Adrenal gland (tissue), 12 donors: Measurements from ENCODE around the gene FARP2. TPM values are rescaled to one million over a fixed set of nuclear protein-coding genes. Genes with fewer than 3 reads are reported as not detected.

Experiments used
- DNase-seq, 7 donors: peaks; one replicate each; pipeline ENCODE4 v3.0.0-alpha.2; 2019 to 2020
- H3K27ac ChIP-seq, 5 donors: fragments of 200-600 bp; sonication (generic) in 4 of 5; 1 replicate in 3 of 5; 2 replicates in 2 of 5; pipeline versions ENCODE4 v1.5.1 to v1.8.0; 2016 to 2020; ENCODE audit warnings: mild to moderate bottlenecking in 1 of 5
- H3K27me3 ChIP-seq: fragments of 200-600 bp; 2 replicates; pipeline ENCODE4 v1.8.0; 2021
- H3K36me3 ChIP-seq, 2 donors: fragments of 200-600 bp; replicated peaks in 1 of 2; 1 replicate in 1 of 2; 2 replicates in 1 of 2; pipeline versions ENCODE4 v1.5.1 to v1.8.0; 2018 to 2022
- H3K4me1 ChIP-seq, 2 donors: fragments of 200-600 bp; replicated peaks in 1 of 2; 1 replicate in 1 of 2; 2 replicates in 1 of 2; pipeline versions ENCODE4 v1.5.1 to v1.8.0; 2018 to 2021
- H3K4me3 ChIP-seq, 4 donors: fragments of 200-600 bp; sonication (generic) in 3 of 4; one replicate each; pipeline ENCODE4 v1.5.1; 2016 to 2018
- H3K9me3 ChIP-seq, 3 donors: fragments of 200-600 bp; sonication (generic) in 1 of 3; replicated peaks in 1 of 3; 1 replicate in 2 of 3; 2 replicates in 1 of 3; pipeline versions ENCODE4 v1.5.1 to v1.8.0; 2016 to 2021
- WGBS, 4 donors: extraction: QIAGEN DNeasy Blood & Tissue Kit in 2 of 4; methylation state at CpG; one replicate each; pipeline versions ENCODE4 v1.1.5 to v1.1.7; 2013 to 2017; 5-methylcytosine and 5-hydroxymethylcytosine counted together
- intact Hi-C, 2 donors: fragments of 100-400 bp; cut with DNase I; formaldehyde crosslinking; loops; one replicate each; pipeline versions ENCODE4 v1.14.1 to v1.15.0; 2022 to 2023
- microRNA-seq, 3 donors: library from miRNA; unstranded; fragments of <30 nt; microRNA quantifications; one replicate each; pipeline ENCODE4, GENCODE V29; 2017 to 2020
- polyA plus RNA-seq, 3 donors: library from polyadenylated mRNA; stranded (reverse); fragments of 200-250 nt in 2 of 3; fragments of 350-450 nt in 1 of 3; fragmentation: Illumina TruSeq in 1 of 3; extraction: RNeasy Lipid Tissue Mini Kit (QIAGEN cat#74804) in 1 of 3; gene quantifications; one replicate each; pipeline ENCODE4 v1.2.3, GENCODE V29; 2013 to 2014
- small RNA-seq, 2 donors: library from RNA; depleted of rRNA; stranded (forward); fragments of <200 nt; gene quantifications; one replicate each; pipeline ENCODE3, GENCODE V24; 2016
- total RNA-seq, 9 donors: library from RNA; depleted of rRNA in 4 of 9; stranded (reverse); fragments of >200 nt in 4 of 9; fragments of 120-200 nt in 1 of 9; fragmentation: NEBNext Ultra II Directional in 1 of 9; extraction: Animal tissue kit (Norgen Biotek cat#: 25700) in 1 of 9; gene quantifications; one replicate each; pipeline versions ENCODE4 v1.1.0 to v1.2.4, GENCODE V29; 2013 to 2023
- TF ChIP-seq, protein P1 (sequence below), 6 experiments: fragments of 450-650 bp in 4 of 6; fragments of 200-600 bp in 2 of 6; sonication (generic) in 1 of 6; IDR thresholded peaks; 1 replicate in 5 of 6; 2 replicates in 1 of 6; pipeline versions ENCODE4 v1.5.1 to v1.8.0; 2016 to 2021; ENCODE audit warnings: antibody characterized with exemption in 6 of 6, mild to moderate bottlenecking in 2 of 6, moderate library complexity in 1 of 6
- donor health status: healthy with polysubstance abuse.
- donor health status: Bipolar disorder and iron deficiency.
- donor health status: DM: yes; HTN: yes; CAD: no.
- donor health status: DM: no; HTN: no; CAD: no.
- donor health status: DM: no; HTN: no; CAD: no.
- donor health status: DM: yes; HTN: yes; CAD: no.

The FARP2 gene
- total and polyA plus RNA-seq, 12 donors, result 17.3 to 66.8 (median 37.8) TPM

GRCh38 chr2:241542278-241542605 is 186.2 kb downstream of the FARP2 start:
- TF ChIP-seq, protein P1, sequence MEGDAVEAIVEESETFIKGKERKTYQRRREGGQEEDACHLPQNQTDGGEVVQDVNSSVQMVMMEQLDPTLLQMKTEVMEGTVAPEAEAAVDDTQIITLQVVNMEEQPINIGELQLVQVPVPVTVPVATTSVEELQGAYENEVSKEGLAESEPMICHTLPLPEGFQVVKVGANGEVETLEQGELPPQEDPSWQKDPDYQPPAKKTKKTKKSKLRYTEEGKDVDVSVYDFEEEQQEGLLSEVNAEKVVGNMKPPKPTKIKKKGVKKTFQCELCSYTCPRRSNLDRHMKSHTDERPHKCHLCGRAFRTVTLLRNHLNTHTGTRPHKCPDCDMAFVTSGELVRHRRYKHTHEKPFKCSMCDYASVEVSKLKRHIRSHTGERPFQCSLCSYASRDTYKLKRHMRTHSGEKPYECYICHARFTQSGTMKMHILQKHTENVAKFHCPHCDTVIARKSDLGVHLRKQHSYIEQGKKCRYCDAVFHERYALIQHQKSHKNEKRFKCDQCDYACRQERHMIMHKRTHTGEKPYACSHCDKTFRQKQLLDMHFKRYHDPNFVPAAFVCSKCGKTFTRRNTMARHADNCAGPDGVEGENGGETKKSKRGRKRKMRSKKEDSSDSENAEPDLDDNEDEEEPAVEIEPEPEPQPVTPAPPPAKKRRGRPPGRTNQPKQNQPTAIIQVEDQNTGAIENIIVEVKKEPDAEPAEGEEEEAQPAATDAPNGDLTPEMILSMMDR (IDR thresholded peaks at IDR 0.05), result no peak
- Histone ChIP-seq H3K4me3 (peak overlapping the region in 1 of 4 donors; percentile 58), H3K27ac (no peak overlapping the region), H3K9me3 (no peaks in the 10 kb centered on the region), H3K4me1 (peaks cover 12 to 16% of the 10 kb centered on the region in 2 donors), H3K36me3 (no peaks in the 10 kb centered on the region), H3K27me3 (no peaks in the 10 kb centered on the region)
- peak in 5 of 7 donors; percentile 56 to 74 (median 56) for DNase-seq
- intact Hi-C loops, result no loop called here
- WGBS, 4 donors, result 36 to 64% (median 44%) methylated on average over 1 to 15 of the region's 15 CpGs

Small RNA genes lying within 50 kb of the gene (microRNA-seq; reads per million reads assigned to microRNA genes)
- 0 reads per million in 3 donors for gene MIR3133

Small RNA genes lying within 50 kb of the gene (small RNA-seq; reads per million reads assigned to genes)
- 0 reads per million in 2 donors for gene MIR3133

Other genes starting within 250 kb of the FARP2 start
- gene PASK, start 206.8 kb upstream of the FARP2 start, total RNA-seq, result 1 to 10 TPM in 8 of 9 donors, under 1 TPM in 1; 0.72 to 8.9 (median 3.3) TPM
- 1 to 10 TPM; 2.1 to 4.4 (median 4.2) TPM for gene PASK, start 206.8 kb upstream of the FARP2 start, polyA plus RNA-seq
- gene PPP1R7, start 205.8 kb upstream of the FARP2 start, total RNA-seq, result 10 to 100 TPM; 26.2 to 79.9 (median 63.0) TPM
- 100 to 1,000 TPM in 1 of 3 donors, 10 to 100 TPM in 2; 50.0 to 128 (median 72.3) TPM for gene PPP1R7, start 205.8 kb upstream of the FARP2 start, polyA plus RNA-seq
- 1 to 10 TPM; 1.1 to 5.1 (median 1.9) TPM for gene ANO7, start 167.6 kb upstream of the FARP2 start, total RNA-seq
- gene ANO7, start 167.6 kb upstream of the FARP2 start, polyA plus RNA-seq, result 1 to 10 TPM in 2 of 3 donors, under 1 TPM in 1; 0.48 to 2.1 (median 1.7) TPM
- 100 to 1,000 TPM; 348 to 648 (median 465) TPM for gene HDLBP, start 40.6 kb upstream of the FARP2 start, total RNA-seq
- 100 to 1,000 TPM; 295 to 880 (median 378) TPM for gene HDLBP, start 40.6 kb upstream of the FARP2 start, polyA plus RNA-seq
- gene SEPTIN2, start 40.4 kb upstream of the FARP2 start, total RNA-seq, result 100 to 1,000 TPM; 192 to 352 (median 265) TPM
- gene SEPTIN2, start 40.4 kb upstream of the FARP2 start, polyA plus RNA-seq, result 100 to 1,000 TPM; 108 to 368 (median 145) TPM
- 100 to 1,000 TPM in 8 of 9 donors, 10 to 100 TPM in 1; 71.4 to 352 (median 164) TPM for gene STK25, start 152.3 kb downstream of the FARP2 start, total RNA-seq
- gene STK25, start 152.3 kb downstream of the FARP2 start, polyA plus RNA-seq, result 100 to 1,000 TPM; 100 to 318 (median 246) TPM
- gene BOK, start 202.5 kb downstream of the FARP2 start, total RNA-seq, result 10 to 100 TPM in 8 of 9 donors, 1 to 10 TPM in 1; 5.2 to 41.7 (median 15.5) TPM
- 10 to 100 TPM in 1 of 3 donors, 1 to 10 TPM in 2; 2.9 to 19.3 (median 7.8) TPM for gene BOK, start 202.5 kb downstream of the FARP2 start, polyA plus RNA-seq